IPS-15b (cell line): ENCODE results near the gene VAMP8.
"Not testable (repeated sequence)": the region's sequence is repeated elsewhere in the genome, so short reads cannot be mapped to it uniquely, and the experiment has no call there.

Experiments
- H3K27me3 ChIP-seq: one replicate; pipeline ENCODE4 v1.6.1; 2013; ENCODE audit warnings: low read length; ENCODE audit not compliant: control insufficient read depth, insufficient read depth
- H3K36me3 ChIP-seq: one replicate; pipeline ENCODE4 v1.6.1; 2013; ENCODE audit warnings: low read length; ENCODE audit not compliant: control insufficient read depth, insufficient read depth
- H3K4me1 ChIP-seq: one replicate; pipeline ENCODE4 v1.6.1; 2013; ENCODE audit warnings: mild to moderate bottlenecking, low read length; ENCODE audit not compliant: control insufficient read depth, insufficient read depth
- H3K4me3 ChIP-seq: one replicate; pipeline ENCODE4 v1.5.1; 2013; ENCODE audit warnings: low read depth, low read length
- H3K9ac ChIP-seq: one replicate; pipeline ENCODE4 v1.6.1; 2013; ENCODE audit warnings: low read depth, mild to moderate bottlenecking, low read length
- H3K9me3 ChIP-seq: one replicate; pipeline ENCODE4 v1.6.1; 2013; ENCODE audit warnings: mild to moderate bottlenecking, low read length; ENCODE audit not compliant: control insufficient read depth, insufficient read depth

The VAMP8 gene

GRCh38 chr2:85617723-85618122 is 40.3 kb downstream of the VAMP8 start:
- H3K36me3 ChIP-seq, H3K9ac ChIP-seq: not testable (repeated sequence)
- H3K4me3 ChIP-seq, result peak overlapping the region; percentile 79

GRCh38 chr2:85619617-85620016 is 42.2 kb downstream of the VAMP8 start:
- no peaks in the 10 kb centered on the region for H3K27me3 ChIP-seq
- peaks cover 23% of the 10 kb centered on the region for H3K36me3 ChIP-seq
- H3K9me3 ChIP-seq, result no peaks in the 10 kb centered on the region
- H3K4me3 ChIP-seq, result no peak overlapping the region
- no peak overlapping the region for H3K9ac ChIP-seq
- H3K4me1 ChIP-seq, result peaks cover 2% of the 10 kb centered on the region

More at GRCh38 chr2:85617723-85618122, 40.3 kb downstream of the VAMP8 start:
- H3K27me3 ChIP-seq, H3K9me3 ChIP-seq, H3K4me1 ChIP-seq: not testable (repeated sequence)

GRCh38 chr2:85621338-85621737 is 44.0 kb downstream of the VAMP8 start:
- Histone ChIP-seq H3K4me1 (peaks cover 2% of the 10 kb centered on the region), H3K9ac (no peak overlapping the region), H3K27me3 (no peaks in the 10 kb centered on the region), H3K36me3 (peaks cover 38% of the 10 kb centered on the region), H3K9me3 (no peaks in the 10 kb centered on the region), H3K4me3 (no peak overlapping the region)

- no peak overlapping the region for H3K9ac ChIP-seq
- no peak overlapping the region for H3K4me3 ChIP-seq
- no peaks in the 10 kb centered on the region for H3K27me3 ChIP-seq
- H3K9me3 ChIP-seq, result no peaks in the 10 kb centered on the region
- H3K36me3 ChIP-seq, result peaks cover 44% of the 10 kb centered on the region
- no peaks in the 10 kb centered on the region for H3K4me1 ChIP-seq
Measured at GRCh38 chr2:85623991-85624390, 46.6 kb downstream of the VAMP8 start.

GRCh38 chr2:85628658-85629057 is 51.3 kb downstream of the VAMP8 start:
- Histone ChIP-seq H3K9me3 (no peaks in the 10 kb centered on the region), H3K9ac (no peak overlapping the region), H3K27me3 (no peaks in the 10 kb centered on the region), H3K36me3 (peaks cover 42% of the 10 kb centered on the region), H3K4me1 (no peaks in the 10 kb centered on the region), H3K4me3 (no peak overlapping the region)

GRCh38 chr2:85631316-85631715 is 53.9 kb downstream of the VAMP8 start:
- H3K4me1 ChIP-seq, result no peaks in the 10 kb centered on the region
- peaks cover 33% of the 10 kb centered on the region for H3K36me3 ChIP-seq
- no peak overlapping the region for H3K9ac ChIP-seq
- no peaks in the 10 kb centered on the region for H3K9me3 ChIP-seq
- no peak overlapping the region for H3K4me3 ChIP-seq
- H3K27me3 ChIP-seq, result no peaks in the 10 kb centered on the region
